Ureter (tissue), 1 donor: ENCODE results near the gene LDLRAP1. TPM values are rescaled to one million over a fixed set of nuclear protein-coding genes. Genes with fewer than 3 reads are reported as not detected.
"Not testable (repeated sequence)": the region's sequence is repeated elsewhere in the genome, so short reads cannot be mapped to it uniquely, and the experiment has no call there.

Experiments used
- DNase-seq: peaks from one replicate; pipeline ENCODE4 v3.0.0-alpha.2; 2020; ENCODE audit warnings: low spot score
- total RNA-seq: library from RNA; stranded (reverse); gene quantifications from one replicate; pipeline ENCODE4 v1.2.4, GENCODE V29; 2023
- donor health status: DM: yes; HTN: yes; CAD: no.

The LDLRAP1 gene
- total RNA-seq, 1 donor from 2014 or later = 14.4 TPM

DNA sequence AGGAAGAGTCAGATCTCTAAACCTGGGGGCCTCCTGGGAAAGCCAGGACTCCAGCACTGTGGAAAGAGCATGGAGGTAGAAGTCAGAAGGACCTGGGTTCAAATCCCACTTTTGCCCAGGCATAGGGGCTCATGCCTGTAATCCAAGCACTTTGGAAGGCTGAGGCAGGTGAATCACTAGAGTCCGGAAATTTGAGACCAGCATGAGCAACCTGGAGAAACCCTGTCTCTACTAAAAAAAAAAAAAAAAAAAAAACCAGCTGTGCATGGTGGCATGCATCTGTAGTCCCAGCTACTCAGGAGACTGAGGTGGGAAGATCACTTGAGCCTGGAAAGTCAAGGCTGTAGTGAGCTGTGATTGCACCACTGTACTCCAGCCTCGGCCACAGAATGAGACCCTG is 31.8 kb downstream of the LDLRAP1 start:
- DNase-seq = no peak

- DNase-seq = no peak
Observed at GRCh38 chr1:25576459-25577133, 33.2 kb downstream of the LDLRAP1 start.

DNA sequence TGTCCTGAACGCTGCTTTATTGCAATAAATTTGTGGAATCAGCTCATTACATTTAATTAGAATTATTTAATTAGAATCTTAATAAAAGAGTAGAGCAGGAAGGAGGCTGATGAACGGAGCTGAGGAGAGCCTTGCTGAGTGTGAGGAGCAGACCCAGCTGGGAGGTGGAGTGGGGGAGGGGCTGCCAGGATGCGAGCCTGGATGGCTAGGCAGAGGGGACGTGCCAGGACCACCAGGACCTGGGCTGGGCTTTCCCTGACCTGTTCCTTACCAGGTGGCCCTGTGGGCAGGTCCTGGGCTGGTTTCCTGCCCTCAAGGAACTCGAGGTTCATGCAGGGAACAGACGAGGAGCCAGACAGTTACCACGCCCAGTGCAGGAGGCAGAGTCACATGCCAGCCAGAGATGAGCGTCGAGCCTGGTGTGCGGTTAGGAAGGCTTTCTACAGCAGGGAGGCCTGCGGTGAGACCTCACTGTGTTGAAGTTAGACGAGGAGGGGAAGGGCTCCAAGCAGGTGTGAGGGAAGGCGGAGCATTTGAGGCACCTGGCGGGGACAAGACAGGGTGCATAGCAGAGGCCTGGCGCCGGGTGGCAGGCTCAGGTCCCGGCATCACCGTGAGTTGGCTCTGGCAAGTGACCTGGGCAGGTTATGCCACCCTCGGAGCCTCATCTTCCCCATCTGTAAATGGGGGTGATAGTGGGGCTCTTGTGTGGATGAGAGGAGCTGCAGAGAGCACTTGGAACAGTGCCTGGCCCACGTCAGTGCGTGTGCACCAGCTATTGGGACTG is 33.9 kb downstream of the LDLRAP1 start:
- no peak for DNase-seq

DNA sequence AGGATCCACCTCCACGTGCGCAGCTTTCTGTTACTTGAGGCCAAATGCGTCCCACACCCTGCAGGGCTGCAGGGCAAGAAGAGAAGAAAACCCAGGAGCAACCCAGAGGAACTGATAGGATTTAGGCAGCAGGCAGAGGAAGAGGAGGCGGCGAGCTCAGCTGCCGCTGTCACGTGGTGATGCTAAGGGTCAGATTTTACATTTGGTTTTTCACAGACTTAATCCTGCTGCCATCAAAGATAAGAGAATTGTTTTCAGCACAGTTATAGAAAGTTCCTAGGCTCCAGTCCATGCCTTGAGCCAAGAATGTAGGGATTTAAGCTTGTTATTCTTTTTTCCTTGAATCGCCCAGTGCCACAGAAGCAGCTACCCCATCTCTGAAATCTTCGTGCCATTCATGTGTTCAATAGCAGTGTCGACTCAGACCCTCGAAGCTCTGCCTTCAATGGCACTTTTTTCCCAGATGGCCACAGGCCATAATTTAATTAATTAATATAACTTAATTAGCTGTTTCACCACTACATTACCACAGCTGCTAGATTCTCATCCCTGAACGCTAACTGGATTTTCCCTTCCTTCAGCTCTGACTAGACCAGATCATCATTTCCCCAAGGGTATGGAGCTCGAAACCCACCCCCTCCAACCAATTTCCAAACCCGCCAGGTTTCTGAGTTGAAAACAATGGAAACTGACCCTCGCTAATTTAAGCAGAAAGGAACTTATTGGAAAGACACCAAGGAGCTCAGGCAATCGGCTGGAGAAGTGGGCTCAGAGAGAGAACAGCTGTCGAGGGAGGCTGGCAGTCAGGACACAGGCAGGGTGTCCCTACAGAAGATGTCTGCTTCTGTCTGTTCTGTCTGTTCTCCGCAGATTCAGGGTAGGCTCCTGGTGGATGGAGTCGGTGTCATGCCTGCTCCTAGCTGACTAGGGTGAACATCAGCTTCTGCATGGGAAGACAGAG is 36.2 kb downstream of the LDLRAP1 start:
- DNase-seq = no peak

DNA sequence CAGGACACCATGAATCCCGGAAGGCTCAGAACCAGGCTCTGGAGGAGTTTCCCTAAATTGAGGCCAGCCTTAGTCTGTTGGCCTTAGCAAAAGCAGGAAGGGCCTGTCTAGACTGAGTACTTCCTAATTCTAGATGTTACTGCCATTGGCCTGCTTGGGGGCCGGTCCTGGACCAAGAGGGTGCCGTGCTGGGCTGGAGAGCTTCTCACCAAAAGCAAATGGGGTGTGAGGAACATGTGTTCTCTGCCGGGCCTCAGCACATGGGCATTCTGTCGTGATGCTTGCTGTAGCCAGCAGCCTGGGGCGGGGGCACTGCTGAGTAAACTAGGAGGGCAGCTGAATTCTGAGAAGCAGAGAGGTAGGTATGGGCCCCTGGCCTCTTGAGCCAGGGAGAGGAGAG is 37.5 kb downstream of the LDLRAP1 start:
- no peak for DNase-seq

DNA sequence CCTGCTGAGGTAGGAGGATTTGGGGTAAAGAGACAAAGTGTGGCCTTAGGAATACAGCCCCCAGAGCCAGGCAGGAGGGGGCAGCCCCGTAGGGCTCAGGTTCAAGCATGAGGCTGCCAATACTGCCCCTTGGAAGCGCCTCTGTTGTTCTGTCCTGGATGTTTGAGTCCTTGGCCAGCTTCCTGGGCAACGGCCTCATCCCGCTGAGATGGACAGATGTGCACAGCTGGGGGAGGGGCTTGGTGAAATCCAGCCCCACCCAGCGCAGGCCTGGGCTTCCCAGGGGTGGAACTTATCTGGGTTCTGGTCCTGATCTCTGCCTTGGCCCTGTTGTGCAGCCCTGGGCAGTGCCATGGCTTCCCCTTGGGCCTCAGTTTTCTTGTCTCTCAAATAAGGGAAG is 38.4 kb downstream of the LDLRAP1 start:
- DNase-seq = no peak

DNA sequence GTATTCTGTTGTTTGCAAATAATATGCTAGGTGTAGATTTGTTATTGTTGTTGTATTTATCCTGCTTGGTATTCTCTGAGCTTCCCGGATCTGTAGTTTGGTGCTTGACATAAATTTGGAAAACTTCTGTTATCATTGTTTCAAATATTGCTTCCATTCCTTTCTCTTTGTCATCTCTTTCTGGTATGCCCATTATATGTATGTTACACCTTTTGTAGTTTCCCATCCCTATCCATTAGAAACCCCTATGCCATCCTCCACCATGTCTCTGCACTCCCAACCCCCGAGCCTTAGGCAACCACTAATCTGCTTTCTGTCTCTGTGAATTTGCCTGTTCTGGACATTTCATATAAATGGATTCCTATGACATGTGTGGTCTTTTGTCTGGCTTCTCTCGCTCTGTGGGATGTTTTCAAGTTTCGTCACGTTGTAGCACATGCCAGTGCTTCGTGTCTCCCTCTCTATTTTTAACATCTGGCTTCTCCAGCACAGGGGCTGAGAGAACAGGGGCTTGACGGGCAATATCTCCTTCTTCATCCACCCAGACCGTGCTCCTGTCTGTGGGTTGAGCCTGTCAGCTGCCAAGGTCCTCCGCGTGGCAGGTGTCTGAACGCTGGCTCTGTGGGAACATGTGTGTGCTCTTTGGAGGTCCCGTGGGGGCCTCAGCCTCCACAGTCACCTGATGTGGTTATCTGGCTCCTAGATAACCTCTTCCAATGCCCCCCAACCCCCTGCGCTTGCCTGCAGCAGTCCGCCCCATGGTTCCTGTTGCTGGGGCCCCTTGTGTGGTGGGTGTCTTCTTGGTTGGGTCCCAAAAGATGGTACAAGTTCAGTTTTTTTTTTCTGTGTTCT is 40.3 kb downstream of the LDLRAP1 start:
- no peak for DNase-seq

DNA sequence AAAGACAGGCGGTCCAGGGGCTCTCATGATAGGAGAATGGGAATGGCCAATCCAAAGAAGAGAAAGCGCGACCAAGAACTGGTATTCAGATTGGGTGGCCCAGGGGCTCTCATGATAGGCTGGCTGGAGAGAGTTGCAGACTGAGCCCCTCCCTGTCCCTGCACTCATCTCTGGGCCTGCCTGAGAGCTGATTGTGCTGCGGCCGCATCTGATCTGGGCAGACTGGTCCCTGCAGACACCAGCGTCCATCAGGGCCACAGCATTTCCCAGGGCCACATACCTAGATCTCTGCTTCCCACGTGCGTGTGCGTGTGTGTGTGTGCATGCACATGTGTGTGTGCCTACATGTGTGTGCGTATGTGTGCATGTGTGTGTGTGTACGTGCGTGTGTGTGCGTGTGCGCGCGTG is 42.8 kb downstream of the LDLRAP1 start:
- DNase-seq = no peak

DNA sequence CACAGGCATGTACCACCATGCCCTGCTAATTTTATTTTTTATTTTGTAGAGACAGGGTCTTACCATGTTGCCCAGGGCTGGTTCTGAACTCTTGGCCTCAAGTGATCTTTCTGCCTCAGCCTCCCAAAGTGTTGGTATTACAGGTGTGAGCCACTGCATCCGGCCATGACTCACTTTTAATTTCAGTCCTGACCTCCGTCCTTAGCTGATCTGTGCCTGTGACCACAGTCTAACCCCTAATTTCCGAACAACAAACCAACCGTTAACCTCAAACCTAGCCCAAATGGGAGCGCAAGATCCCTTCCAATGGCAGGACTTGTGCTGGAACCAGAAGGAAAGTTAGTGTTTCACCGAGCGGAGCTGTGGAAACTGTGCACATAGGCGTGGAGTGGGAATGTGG is 43.9 kb downstream of the LDLRAP1 start:
- DNase-seq = no peak

DNA sequence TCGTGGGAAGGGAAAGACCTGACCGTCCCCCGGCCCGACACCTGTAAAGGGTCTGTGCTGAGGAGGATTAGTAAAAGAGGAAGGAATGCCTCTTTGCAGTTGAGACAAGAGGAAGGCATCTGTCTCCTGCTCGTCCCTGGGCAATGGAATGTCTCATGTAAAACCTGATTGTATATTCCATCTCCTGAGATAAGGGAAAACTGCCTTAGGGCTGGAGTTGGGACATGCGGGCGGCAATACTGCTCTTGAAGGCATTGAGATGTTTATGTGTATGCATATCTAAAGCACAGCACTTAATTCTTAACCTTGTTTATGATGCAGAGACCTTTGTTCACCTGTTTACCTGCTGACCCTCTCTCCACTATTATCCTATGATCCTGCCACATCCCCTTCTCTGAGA is 44.8 kb downstream of the LDLRAP1 start:
- DNase-seq = not testable (repeated sequence)

- not testable (repeated sequence) for DNase-seq
Observed at GRCh38 chr1:25588786-25589185, 45.4 kb downstream of the LDLRAP1 start.

DNA sequence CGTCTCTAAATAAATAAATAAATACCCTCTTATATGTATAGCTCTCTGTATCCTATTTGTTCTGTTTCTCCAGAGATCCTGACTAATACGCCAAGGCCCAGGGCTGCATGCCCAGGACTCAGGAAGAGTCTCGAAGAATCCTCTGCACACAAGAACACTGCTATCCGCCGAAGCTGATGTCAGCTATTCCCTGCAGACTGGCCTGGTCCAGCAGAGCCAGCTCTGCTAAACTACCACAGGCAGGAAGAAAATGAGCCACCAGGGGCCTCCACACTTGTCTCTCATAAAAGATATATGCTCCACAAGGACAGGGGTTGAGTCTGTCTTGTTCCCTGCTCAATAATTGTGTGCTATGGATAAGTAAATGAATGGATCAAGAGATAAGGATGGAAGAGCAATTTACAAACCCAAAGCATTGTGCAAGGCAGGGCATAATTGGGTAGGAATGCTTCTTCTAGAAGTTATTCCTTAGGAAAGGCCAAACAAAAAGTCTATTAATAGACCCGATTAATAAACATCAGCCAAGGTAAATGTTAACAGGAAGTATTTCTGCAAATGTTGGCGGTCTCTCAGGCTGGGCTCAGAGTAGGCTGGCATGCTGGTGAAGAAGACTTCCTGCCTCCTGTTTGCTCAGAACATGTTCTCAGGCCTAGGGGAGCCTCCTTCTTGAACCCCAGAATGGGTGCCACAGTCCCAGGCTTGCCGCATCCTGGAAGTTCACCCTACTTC is 46.9 kb downstream of the LDLRAP1 start:
- DNase-seq = no peak

DNA sequence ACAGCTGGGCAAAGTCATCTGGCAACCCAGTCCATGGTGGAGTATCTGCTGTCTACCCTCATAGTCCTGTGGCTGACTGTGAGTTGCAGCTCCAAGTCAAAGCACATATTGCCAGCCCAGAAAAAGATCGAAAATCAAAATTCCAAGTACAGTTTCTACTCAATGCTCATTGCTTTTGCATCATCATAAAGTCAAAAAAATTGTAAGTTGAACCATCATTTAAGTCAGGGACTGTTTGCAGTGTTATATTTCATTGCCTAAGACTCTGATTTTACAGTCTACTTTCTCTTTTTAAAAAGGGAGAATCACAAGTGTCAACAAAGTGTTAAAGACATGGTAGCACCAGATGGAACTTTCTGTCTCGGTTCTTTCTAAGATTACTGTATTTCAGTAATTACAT is 50.5 kb downstream of the LDLRAP1 start:
- no peak for DNase-seq

- no peak for DNase-seq
Observed at GRCh38 chr1:25594971-25595370, 51.6 kb downstream of the LDLRAP1 start.

DNA sequence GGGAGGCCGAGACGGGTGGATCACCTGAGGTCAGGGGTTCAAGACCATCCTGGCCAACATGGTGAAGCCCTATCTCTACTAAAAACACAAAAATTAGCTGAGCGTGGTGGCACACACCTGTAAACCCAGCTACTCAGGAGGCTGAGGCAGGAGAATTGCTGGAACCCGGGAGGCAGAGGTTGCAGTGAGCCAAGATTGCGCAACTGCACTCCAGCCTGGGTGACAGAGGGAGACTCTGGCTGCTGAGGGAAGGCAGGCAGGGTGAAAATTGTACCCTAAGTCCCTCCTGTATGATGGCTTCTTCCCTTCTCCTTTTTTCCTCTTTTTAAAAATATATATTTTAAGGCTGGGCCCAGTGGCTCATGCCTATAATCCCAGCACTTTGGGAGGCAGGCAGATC is 53.2 kb downstream of the LDLRAP1 start:
- not testable (repeated sequence) for DNase-seq

DNA sequence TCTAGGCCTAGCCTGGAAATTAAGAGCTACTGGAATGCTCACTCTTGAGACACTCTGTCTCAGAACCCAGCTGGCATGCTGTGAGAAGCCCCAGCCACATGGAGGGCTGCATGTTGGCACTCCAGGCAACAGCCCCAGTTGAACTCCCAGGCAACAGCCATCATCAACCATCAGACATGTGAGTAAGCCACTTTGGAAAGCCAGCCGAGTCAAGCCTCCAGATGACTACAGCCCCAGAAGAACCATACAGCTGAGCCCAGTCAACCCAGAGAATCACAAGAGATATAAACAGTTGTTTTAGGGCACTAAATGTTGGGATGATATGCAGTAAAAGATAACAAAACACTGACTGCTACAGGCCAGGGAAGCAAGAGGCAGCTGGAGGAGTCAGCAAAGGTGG is 55.5 kb downstream of the LDLRAP1 start:
- no peak for DNase-seq

DNA sequence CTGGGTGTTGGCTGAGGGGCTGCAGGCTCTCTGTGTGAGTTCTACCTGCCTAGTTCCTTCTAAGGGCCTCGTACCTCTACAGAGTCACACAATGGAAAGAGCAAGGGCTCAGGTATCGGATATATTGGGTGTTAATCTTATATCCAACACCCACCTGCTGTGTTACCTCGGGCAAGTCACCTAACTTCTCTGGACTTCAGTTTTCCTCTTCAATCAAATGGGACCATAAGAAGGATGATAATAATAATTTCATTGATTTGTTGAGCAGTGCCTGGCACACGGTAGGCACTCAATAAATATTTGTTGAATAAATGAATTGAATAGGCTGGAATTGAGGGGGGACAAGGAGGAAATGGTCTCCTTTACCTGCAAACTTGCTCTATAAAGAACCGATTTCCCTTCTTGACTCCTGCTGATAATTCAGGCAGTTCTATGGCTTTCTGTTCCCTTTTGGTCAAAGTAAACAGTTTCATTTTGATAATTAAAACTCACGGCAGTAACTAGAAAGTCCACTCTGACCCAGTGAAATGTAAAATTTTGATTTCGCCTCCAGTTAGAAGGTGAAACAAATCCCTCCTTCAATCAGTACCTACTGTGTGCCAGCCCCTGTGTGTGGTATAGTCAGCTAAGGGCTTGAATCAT is 56.7 kb downstream of the LDLRAP1 start:
- no peak for DNase-seq

GRCh38 chr1:25600971-25601699 is 57.7 kb downstream of the LDLRAP1 start:
- DNase-seq = not testable (repeated sequence)

GRCh38 chr1:25603779-25604538 is 60.6 kb downstream of the LDLRAP1 start:
- DNase-seq = not testable (repeated sequence)
